Measurements from ENCODE around the gene M1AP. TPM values are rescaled to one million over a fixed set of nuclear protein-coding genes. Genes with fewer than 3 reads are reported as not detected.

The M1AP gene
- total RNA-seq, 1 donor from 2014 or later: 0.24 TPM

DNA sequence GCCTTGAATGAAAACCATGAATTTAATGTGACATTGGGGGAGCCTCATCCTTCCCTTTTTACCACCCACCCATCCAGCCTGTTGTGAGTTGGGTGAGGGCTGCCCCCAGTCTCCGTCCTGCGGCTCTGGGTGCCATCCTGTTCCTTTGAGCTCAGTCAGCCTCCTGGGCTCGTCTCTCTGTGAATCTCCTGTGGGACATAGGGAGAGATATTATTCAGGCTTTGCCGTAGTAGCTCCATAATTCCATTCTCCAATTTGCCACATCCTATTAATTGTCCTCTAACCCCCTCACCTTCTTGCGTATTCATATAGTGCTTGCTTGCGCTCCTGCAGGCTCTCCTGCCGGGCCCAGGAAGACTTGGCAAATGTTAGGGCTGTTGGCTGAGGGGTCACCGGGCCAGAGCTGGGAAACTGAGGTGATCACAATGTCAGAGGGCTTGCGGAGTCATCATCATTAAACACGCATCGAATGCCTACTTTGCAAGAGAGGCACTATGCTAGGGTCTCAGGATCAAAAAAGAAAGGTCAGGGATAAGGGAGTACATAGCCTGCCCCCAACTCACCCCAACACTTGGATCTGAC is 121.4 kb downstream of the M1AP start:
- TF ChIP-seq CTCF (conservative IDR thresholded peaks at IDR 0.05): no peak
- Mint-ChIP-seq H3K27ac (peak overlapping the region; percentile 75), H3K36me3 (peaks cover 13% of the 10 kb centered on the region), H3K9me3 (no peaks in the 10 kb centered on the region), H3K4me3 (peak overlapping the region; percentile 83), H3K27me3 (peaks cover 20% of the 10 kb centered on the region), H3K4me1 (ENCODE audit: unreplicated experiment) (peaks cover 25% of the 10 kb centered on the region)
- DNase-seq (ENCODE audit: extremely low spot score, unreplicated experiment): no peak

DNA sequence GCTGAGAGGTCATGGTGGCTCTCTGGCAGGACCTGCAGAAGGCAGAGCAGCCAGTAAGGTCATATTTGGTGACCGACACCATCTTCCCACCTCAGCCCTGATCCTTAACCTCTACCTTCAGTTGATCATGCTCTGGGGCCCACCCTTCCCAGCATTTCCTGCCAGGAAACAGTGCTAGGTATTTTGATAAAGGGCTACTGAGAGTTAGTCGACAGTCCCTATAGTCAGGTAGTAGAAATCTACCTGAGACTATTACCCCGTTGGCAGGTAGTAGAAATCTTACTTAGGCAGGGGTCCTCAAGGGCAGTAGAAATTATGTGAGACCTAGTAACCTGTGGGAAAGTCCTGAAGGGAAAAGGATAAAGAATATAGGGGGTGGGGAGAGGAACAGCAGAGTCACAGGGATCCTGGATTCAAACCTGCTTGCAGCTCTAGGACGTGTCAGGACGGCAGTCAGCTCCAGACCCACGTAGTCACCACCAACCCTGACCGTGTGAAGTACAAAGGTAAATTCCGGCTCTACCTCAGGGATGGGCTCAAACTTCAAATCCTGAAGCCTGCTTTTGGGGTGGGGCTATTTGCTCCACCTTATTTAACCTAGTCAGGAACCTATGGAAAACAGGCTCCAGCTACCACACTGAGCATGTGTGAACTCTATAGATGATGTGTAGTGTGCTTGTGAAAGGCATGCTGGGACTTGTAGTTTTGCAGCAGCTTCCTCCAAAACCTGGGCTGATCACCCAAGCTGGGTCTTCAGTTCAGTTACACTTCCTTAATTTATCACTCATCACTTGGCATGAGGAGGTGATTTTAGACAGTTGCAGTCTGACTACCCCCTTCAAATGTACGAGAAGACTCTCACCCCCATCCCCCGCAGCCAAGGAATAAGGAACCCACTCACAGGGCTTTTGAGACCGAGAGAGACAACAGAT is 122.1 kb downstream of the M1AP start, which contains the start of gene DQX1:
TSS of gene DQX1 (minus strand) at position 515 of the 932 bp plus-strand sequence. CDS start at position 13, 502 bp downstream.
- TF ChIP-seq CTCF (conservative IDR thresholded peaks at IDR 0.05): no peak
- H3K4me1 Mint-ChIP-seq (ENCODE audit: unreplicated experiment): peaks cover 19% of the 10 kb centered on the region
- H3K27me3 Mint-ChIP-seq: peaks cover 28% of the 10 kb centered on the region
- peak within 1 kb of the TSS; percentile 83 for H3K4me3 Mint-ChIP-seq
- DNase-seq (ENCODE audit: extremely low spot score, unreplicated experiment): no peak
- no peaks in the 10 kb centered on the region for H3K9me3 Mint-ChIP-seq
- H3K36me3 Mint-ChIP-seq: peaks cover 13% of the 10 kb centered on the region
- peak within 1 kb of the TSS; percentile 75 for H3K27ac Mint-ChIP-seq

DNA sequence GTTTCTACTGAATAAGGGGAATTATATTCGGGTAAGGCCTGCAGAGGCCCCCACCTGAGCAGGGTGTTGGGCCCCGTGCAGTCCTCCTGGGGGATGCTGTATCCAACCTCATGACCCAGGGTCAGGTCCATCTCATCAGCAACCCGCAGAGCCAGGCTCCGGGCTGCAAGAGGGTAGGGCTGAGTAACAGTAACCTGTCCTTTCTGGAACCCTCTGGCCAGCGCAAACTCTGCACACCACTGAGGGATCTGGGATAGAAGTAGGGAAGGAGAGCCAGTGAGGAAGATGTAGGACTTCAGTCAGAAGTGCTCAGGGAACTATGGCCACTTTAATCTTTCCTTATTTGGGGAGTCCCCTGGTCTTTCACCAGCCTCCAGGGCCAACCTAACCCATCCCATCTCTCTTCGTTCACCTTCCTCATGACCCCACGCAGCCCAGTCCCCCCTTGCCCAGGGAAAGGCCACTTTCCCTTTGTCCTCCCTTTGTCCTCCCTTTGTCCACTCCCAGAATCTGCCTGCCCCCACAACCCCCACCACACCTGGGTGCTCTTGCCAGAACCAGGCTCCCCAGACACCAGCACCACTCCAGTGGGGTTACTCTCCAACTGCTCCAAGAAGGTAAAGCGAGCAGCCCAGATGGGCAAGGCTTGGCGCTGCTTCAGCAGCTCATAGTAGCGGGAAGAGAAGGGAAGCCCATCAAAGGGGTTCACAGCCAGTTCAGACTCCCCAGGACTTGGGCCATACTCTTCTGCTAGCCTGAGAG is 123.0 kb downstream of the M1AP start:
- no peak for DNase-seq (ENCODE audit: extremely low spot score, unreplicated experiment)
- Mint-ChIP-seq H3K4me1 (ENCODE audit: unreplicated experiment) (peaks cover 14% of the 10 kb centered on the region), H3K36me3 (peaks cover 13% of the 10 kb centered on the region), H3K9me3 (no peaks in the 10 kb centered on the region), H3K4me3 (no peak overlapping the region), H3K27ac (no peak overlapping the region), H3K27me3 (peaks cover 36% of the 10 kb centered on the region)
- TF ChIP-seq CTCF (conservative IDR thresholded peaks at IDR 0.05): no peak

DNA sequence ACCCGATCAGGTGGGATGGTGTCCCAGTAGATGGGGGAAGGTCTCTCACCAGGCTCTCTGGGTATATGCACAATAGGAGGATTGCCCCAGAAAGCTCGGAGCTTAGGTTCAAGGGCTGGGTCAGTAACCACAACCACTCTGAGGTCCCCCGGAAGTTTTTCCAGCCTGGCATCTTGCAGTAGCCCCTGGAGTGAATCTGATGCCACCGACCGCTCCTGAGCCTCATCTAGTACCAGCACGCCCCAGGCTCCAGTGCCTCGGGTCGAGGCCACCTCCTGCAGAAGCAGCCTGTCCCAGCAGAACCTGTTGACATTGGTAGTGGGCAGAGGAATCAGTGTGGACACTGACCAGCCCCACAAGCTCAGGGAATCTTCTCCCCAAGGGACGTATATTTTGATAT is 124.1 kb downstream of the M1AP start:
- Mint-ChIP-seq H3K9me3 (no peaks in the 10 kb centered on the region), H3K27me3 (peaks cover 47% of the 10 kb centered on the region), H3K4me3 (no peak overlapping the region), H3K27ac (no peak overlapping the region), H3K36me3 (peaks cover 13% of the 10 kb centered on the region), H3K4me1 (ENCODE audit: unreplicated experiment) (peaks cover 14% of the 10 kb centered on the region)
- DNase-seq (ENCODE audit: extremely low spot score, unreplicated experiment): no peak
- TF ChIP-seq CTCF (conservative IDR thresholded peaks at IDR 0.05): no peak

DNA sequence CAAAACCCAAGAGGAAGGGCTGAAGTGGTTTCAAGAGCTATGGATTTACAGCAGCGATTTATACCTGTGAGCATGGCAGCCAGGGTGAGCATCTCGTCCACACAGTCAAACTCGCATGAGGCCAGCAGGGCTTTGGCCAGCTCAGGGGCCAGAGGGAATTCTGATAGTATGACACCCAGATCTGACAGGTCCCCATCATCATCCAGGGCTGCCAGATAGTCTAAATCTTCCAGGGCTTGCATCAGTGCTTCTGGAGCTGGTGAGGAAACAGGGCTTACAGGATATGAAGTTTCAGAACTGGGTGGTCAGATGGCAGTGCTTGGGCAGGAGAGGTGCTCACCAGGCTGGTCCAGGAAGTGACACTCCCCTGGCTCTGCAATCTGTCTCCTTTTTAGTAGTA is 125.6 kb downstream of the M1AP start:
- no peak for DNase-seq (ENCODE audit: extremely low spot score, unreplicated experiment)
- H3K36me3 Mint-ChIP-seq: peaks cover 16% of the 10 kb centered on the region
- peaks cover 8% of the 10 kb centered on the region for H3K4me1 Mint-ChIP-seq (ENCODE audit: unreplicated experiment)
- H3K27ac Mint-ChIP-seq: no peak overlapping the region
- TF ChIP-seq CTCF (conservative IDR thresholded peaks at IDR 0.05): no peak
- no peak overlapping the region for H3K4me3 Mint-ChIP-seq
- H3K9me3 Mint-ChIP-seq: no peaks in the 10 kb centered on the region
- peaks cover 62% of the 10 kb centered on the region for H3K27me3 Mint-ChIP-seq
